Suprapubic skin (tissue), 4 donors: ENCODE results near the gene SLC12A3.

Experiments
- EP300 ChIP-seq: sonication (generic); formaldehyde crosslinking; IDR thresholded peaks from one replicate; pipeline ENCODE4 v1.6.1; 2017; ENCODE audit warnings: antibody characterized with exemption
- POLR2A ChIP-seq, 2 donors: fragments of 450-650 bp; IDR thresholded peaks; one replicate each; pipeline ENCODE4 v1.6.1; 2017; ENCODE audit warnings: antibody characterized with exemption in 2 of 2, mild to moderate bottlenecking in 2 of 2, moderate library complexity in 2 of 2
- POLR2AphosphoS5 ChIP-seq, 3 donors: sonication (generic); formaldehyde crosslinking; IDR thresholded peaks; one replicate each; pipeline ENCODE4 v1.6.1; 2017; ENCODE audit warnings: antibody characterized with exemption in 3 of 3
- TF ChIP-seq, protein P1 (sequence below), 2 donors: fragments of 200-600 bp in 1 of 2; fragments of 450-650 bp in 1 of 2; sonication (generic) in 1 of 2; IDR thresholded peaks; one replicate each; pipeline ENCODE4 v1.5.1; 2016 to 2019; ENCODE audit warnings: antibody characterized with exemption in 2 of 2, mild to moderate bottlenecking in 1 of 2, moderate library complexity in 1 of 2

- TF ChIP-seq POLR2AphosphoS5 (IDR thresholded peaks at IDR 0.05), result no peak
- no peak for TF ChIP-seq EP300
- TF ChIP-seq, protein P1, sequence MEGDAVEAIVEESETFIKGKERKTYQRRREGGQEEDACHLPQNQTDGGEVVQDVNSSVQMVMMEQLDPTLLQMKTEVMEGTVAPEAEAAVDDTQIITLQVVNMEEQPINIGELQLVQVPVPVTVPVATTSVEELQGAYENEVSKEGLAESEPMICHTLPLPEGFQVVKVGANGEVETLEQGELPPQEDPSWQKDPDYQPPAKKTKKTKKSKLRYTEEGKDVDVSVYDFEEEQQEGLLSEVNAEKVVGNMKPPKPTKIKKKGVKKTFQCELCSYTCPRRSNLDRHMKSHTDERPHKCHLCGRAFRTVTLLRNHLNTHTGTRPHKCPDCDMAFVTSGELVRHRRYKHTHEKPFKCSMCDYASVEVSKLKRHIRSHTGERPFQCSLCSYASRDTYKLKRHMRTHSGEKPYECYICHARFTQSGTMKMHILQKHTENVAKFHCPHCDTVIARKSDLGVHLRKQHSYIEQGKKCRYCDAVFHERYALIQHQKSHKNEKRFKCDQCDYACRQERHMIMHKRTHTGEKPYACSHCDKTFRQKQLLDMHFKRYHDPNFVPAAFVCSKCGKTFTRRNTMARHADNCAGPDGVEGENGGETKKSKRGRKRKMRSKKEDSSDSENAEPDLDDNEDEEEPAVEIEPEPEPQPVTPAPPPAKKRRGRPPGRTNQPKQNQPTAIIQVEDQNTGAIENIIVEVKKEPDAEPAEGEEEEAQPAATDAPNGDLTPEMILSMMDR (IDR thresholded peaks at IDR 0.05), result no peak
- no peak for TF ChIP-seq POLR2A (IDR thresholded peaks at IDR 0.05)
Observed at GRCh38 chr16:56907401-56907800, 42.4 kb downstream of the SLC12A3 start.
